ENCODE results near the gene NUMA1. TPM values are rescaled to one million over a fixed set of nuclear protein-coding genes. Genes with fewer than 3 reads are reported as not detected.
A peak's percentile ranks its signal among the peaks of the same experiment; 100 is the strongest.

NUMA1 gene
- total and polyA plus RNA-seq, 2 of the 8 experiments (the other 6 are each of a cell fraction or from before 2014, with no cell fraction given), result 101 to 107 TPM

- H3K4me1 ChIP-seq (replicated peaks in 1 of 4; ENCODE audit: control insufficient read depth in 3 of 4, insufficient read depth in 4 of 4, low read length in 3 of 4), result no peaks in the 10 kb centered on the region
- TF ChIP-seq NRF1 (IDR thresholded peaks at IDR 0.05; ENCODE audit: low read depth, low read length) (no peak), YY1 (IDR thresholded peaks at IDR 0.05; ENCODE audit: low read depth, low read length) (no peak), MAFK (IDR thresholded peaks at IDR 0.05; ENCODE audit: low read depth, low read length) (no peak), POLR2A (IDR thresholded peaks at IDR 0.05; ENCODE audit: control extremely low read depth in 1 of 2, low read depth in 2 of 2, low read length in 2 of 2) (peak in 1 of 2 experiments; percentile 11; a peak in 2 of 3 replicates), CREB1 (IDR thresholded peaks at IDR 0.05) (no peak), BCL11A (IDR thresholded peaks at IDR 0.05; ENCODE audit: low read depth in 2 of 2, low read length in 2 of 2) (no peak), POLR2AphosphoS5 (IDR thresholded peaks at IDR 0.05; ENCODE audit: low read depth, low read length) (peak; percentile 56), CTBP2 (IDR thresholded peaks at IDR 0.05; ENCODE audit: borderline replicate concordance, insufficient read depth, insufficient read length, low read length) (no peak), NANOG (IDR thresholded peaks at IDR 0.05; ENCODE audit: insufficient read depth, low read depth, low read length, poor library complexity, severe bottlenecking) (no peak), KDM4A (IDR thresholded peaks at IDR 0.05; ENCODE audit: low read depth, low read length, severe bottlenecking) (no peak), HDAC6 (IDR thresholded peaks at IDR 0.05; ENCODE audit: low read depth, low read length) (no peak), SUZ12 (IDR thresholded peaks at IDR 0.05; ENCODE audit: low read length) (no peak), SIX5 (IDR thresholded peaks at IDR 0.05; ENCODE audit: low read depth, low read length) (no peak)
- TF ChIP-seq, protein P1, sequence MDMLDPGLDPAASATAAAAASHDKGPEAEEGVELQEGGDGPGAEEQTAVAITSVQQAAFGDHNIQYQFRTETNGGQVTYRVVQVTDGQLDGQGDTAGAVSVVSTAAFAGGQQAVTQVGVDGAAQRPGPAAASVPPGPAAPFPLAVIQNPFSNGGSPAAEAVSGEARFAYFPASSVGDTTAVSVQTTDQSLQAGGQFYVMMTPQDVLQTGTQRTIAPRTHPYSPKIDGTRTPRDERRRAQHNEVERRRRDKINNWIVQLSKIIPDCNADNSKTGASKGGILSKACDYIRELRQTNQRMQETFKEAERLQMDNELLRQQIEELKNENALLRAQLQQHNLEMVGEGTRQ (IDR thresholded peaks at IDR 0.05; ENCODE audit: low read length), result no peak
These were observed 76.6 kb downstream of the NUMA1 start for GRCh38 chr11:72003776-72004171.

More at GRCh38 chr11:72003776-72004171, 76.6 kb downstream of the NUMA1 start:
- H3K79me2 ChIP-seq (ENCODE audit: control insufficient read depth in 1 of 2, insufficient read depth in 2 of 2, low read length in 2 of 2), result no peaks in the 10 kb centered on the region
- H3K27ac ChIP-seq (ENCODE audit: low read depth, low read length), result no peak overlapping the region
- no peak overlapping the region for H4K8ac ChIP-seq (ENCODE audit: extremely low read depth, insufficient read depth, low read length)
- H3K14ac ChIP-seq (ENCODE audit: insufficient read length), result no peak overlapping the region
- no peak overlapping the region for H3K23ac ChIP-seq (ENCODE audit: insufficient read length)
- H2BK15ac ChIP-seq (ENCODE audit: low read length), result no peak overlapping the region
- peaks cover 23 to 30% of the 10 kb centered on the region in 2 experiments for H4K20me1 ChIP-seq (replicated peaks in 1 of 2; ENCODE audit: control insufficient read depth in 1 of 2, insufficient read depth in 2 of 2, low read length in 2 of 2)
- no peaks in the 10 kb centered on the region for H3K9me3 ChIP-seq (ENCODE audit: insufficient read depth in 2 of 2, low read depth in 1 of 2, low read length in 1 of 2)
- no peak overlapping the region for H4K5ac ChIP-seq (ENCODE audit: insufficient read length, low read depth, low read length)
- H3K4me3 ChIP-seq (ENCODE audit: extremely low read depth in 1 of 4, insufficient read depth in 2 of 4, low read depth in 3 of 4, low read length in 4 of 4), result no peak overlapping the region
- H2AFZ ChIP-seq (ENCODE audit: low read length), result no peak overlapping the region
- no peaks in the 10 kb centered on the region for H3K27me3 ChIP-seq (replicated peaks in 1 of 4; ENCODE audit: control insufficient read depth in 3 of 4, extremely low read depth in 1 of 4, insufficient read depth in 3 of 4, low read length in 3 of 4)
- no peak overlapping the region for H3K18ac ChIP-seq (ENCODE audit: extremely low read depth, low read length)
- H3K4me2 ChIP-seq (ENCODE audit: insufficient read depth in 1 of 2, low read depth in 2 of 2, low read length in 2 of 2), result no peak overlapping the region
- no peak overlapping the region for H2BK120ac ChIP-seq (replicated peaks; ENCODE audit: low read depth, low read length)
- FAIRE-seq, result no peak
- H4K91ac ChIP-seq (replicated peaks; ENCODE audit: insufficient read length, low read length), result no peak overlapping the region
- no peaks in the 10 kb centered on the region for H3K79me1 ChIP-seq (ENCODE audit: low read depth, low read length)
- no peak overlapping the region for H2BK12ac ChIP-seq (ENCODE audit: low read depth, low read length)
- no peak overlapping the region for H3K56ac ChIP-seq (replicated peaks; ENCODE audit: insufficient read length, low read depth, low read length)
- peaks cover 41 to 72% (median 59%) of the 10 kb centered on the region in 4 experiments for H3K36me3 ChIP-seq (ENCODE audit: control insufficient read depth in 2 of 4, insufficient read depth in 4 of 4, low read length in 3 of 4)
- POLR2A ChIA-PET (ENCODE audit: partially characterized antibody), result interaction anchor here (0.7 to 1.5 kb wide), 3 partner anchors 75 to 1287 kb away, joined by 3 to 4 read pairs (median 4); no protein-coding TSS in a partner anchor
- H2AK5ac ChIP-seq (ENCODE audit: low read depth, low read length), result no peak overlapping the region
- H2BK20ac ChIP-seq (ENCODE audit: low read length), result no peak overlapping the region
- DNase-seq (ENCODE audit: low read depth in 1 of 2, low spot score in 2 of 2), result no peak
- no peak overlapping the region for H3K9ac ChIP-seq (replicated peaks in 1 of 4; ENCODE audit: extremely low read depth in 1 of 4, low read depth in 3 of 4, low read length in 3 of 4)
- WGBS, 2 experiments (ENCODE audit: extremely low coverage in 1 of 2, insufficient coverage in 1 of 2, insufficient read length in 1 of 2, insufficient replicate concordance in 2 of 2, low coverage in 1 of 2, low lambda C conversion rate in 2 of 2, missing lambda C conversion rate in 1 of 2), result 91% methylated on average over 20 of the region's 20 CpGs; no CpG with 5 or more reads in 1 of the 2 experiments
- no peaks in the 10 kb centered on the region for H3K23me2 ChIP-seq (ENCODE audit: low read depth, low read length)
- H2BK5ac ChIP-seq (ENCODE audit: low read depth, low read length), result no peak overlapping the region
- CTCF ChIA-PET (ENCODE audit: partially characterized antibody), result interaction anchor here (1.0 to 3.5 kb wide), 6 partner anchors 11 to 89 kb away, joined by 3 to 17 read pairs (median 8); no protein-coding TSS in a partner anchor
- no peak overlapping the region for H3K4ac ChIP-seq (replicated peaks; ENCODE audit: insufficient read length, low read depth, low read length)
